Liver (tissue), 9 donors: ENCODE data around the gene LRPAP1. TPM values are rescaled to one million over a fixed set of nuclear protein-coding genes. Genes with fewer than 3 reads are reported as not detected.

Experiments used
- DNase-seq: peaks from one replicate; pipeline ENCODE4 v3.0.0-alpha.2; 2017; ENCODE audit warnings: low spot score
- H3K27ac ChIP-seq, 2 donors: one replicate each; pipeline ENCODE4 v1.7.0; 2013; ENCODE audit warnings: inconsistent platforms in 2 of 2, low read length in 2 of 2, control low read depth in 1 of 2, low read depth in 1 of 2, mild to moderate bottlenecking in 1 of 2
- H3K27me3 ChIP-seq, 4 donors: one replicate each; pipeline versions ENCODE4 v1.6.1 to v1.7.0; 2013; ENCODE audit warnings: low read length in 3 of 4, inconsistent platforms in 1 of 4, mild to moderate bottlenecking in 1 of 4, moderate library complexity in 1 of 4; ENCODE audit not compliant: control insufficient read depth in 4 of 4, insufficient read depth in 4 of 4
- H3K36me3 ChIP-seq, 4 donors: one replicate each; pipeline versions ENCODE4 v1.6.1 to v1.7.0; 2013; ENCODE audit warnings: low read length in 3 of 4, mild to moderate bottlenecking in 3 of 4, low read depth in 1 of 4, moderate library complexity in 1 of 4; ENCODE audit not compliant: control insufficient read depth in 4 of 4, insufficient read depth in 3 of 4
- H3K4me1 ChIP-seq, 4 donors: one replicate each; pipeline versions ENCODE4 v1.6.1 to v1.7.0; 2013; ENCODE audit warnings: low read length in 3 of 4, mild to moderate bottlenecking in 3 of 4, moderate library complexity in 1 of 4; ENCODE audit not compliant: control insufficient read depth in 4 of 4, insufficient read depth in 4 of 4
- H3K4me3 ChIP-seq, 3 donors: one replicate each; pipeline versions ENCODE4 v1.6.1 to v1.7.0; 2013; ENCODE audit warnings: low read length in 3 of 3, control low read depth in 1 of 3, low read depth in 1 of 3, mild to moderate bottlenecking in 1 of 3
- H3K9ac ChIP-seq, 2 donors: one replicate each; pipeline ENCODE4 v1.7.0; 2013; ENCODE audit warnings: low read length in 2 of 2, mild to moderate bottlenecking in 2 of 2, moderate library complexity in 2 of 2, control low read depth in 1 of 2, low read depth in 1 of 2
- H3K9me3 ChIP-seq, 4 donors: one replicate each; pipeline versions ENCODE4 v1.6.1 to v1.7.0; 2013; ENCODE audit warnings: low read length in 3 of 4; ENCODE audit not compliant: control insufficient read depth in 4 of 4
- ATF3 ChIP-seq: IDR thresholded peaks from 2 replicates; pipeline ENCODE4 v1.6.1; 2016; ENCODE audit warnings: antibody characterized with exemption
- CTCF ChIP-seq: fragments of 150-350 bp; IDR thresholded peaks from 2 replicates; pipeline ENCODE4 v1.5.1; 2017; ENCODE audit warnings: improper control_type of control experiment, low read depth, low read length; ENCODE audit not compliant: missing input control
- EGR1 ChIP-seq, 2 donors: IDR thresholded peaks; 2 replicates each; pipeline ENCODE4 v1.6.1; 2016 to 2018; ENCODE audit warnings: antibody characterized with exemption in 2 of 2, low read depth in 2 of 2
- FOXA1 ChIP-seq: IDR thresholded peaks from 2 replicates; pipeline ENCODE4 v1.6.1; 2016; ENCODE audit warnings: antibody characterized with exemption
- FOXA2 ChIP-seq: IDR thresholded peaks from 2 replicates; pipeline ENCODE4 v1.6.1; 2016; ENCODE audit warnings: antibody characterized with exemption
- GABPA ChIP-seq, 2 donors: IDR thresholded peaks in 1 of 2; conservative IDR thresholded peaks in 1 of 2; 2 replicates each; pipeline ENCODE4 v1.6.1; 2016; ENCODE audit warnings: antibody characterized with exemption in 2 of 2, mild to moderate bottlenecking in 1 of 2, moderate library complexity in 1 of 2
- HNF4A ChIP-seq, 2 donors: conservative IDR thresholded peaks; 2 replicates each; pipeline ENCODE4 v1.6.1; 2016; ENCODE audit warnings: antibody characterized with exemption in 2 of 2, mild to moderate bottlenecking in 2 of 2
- NR2F2 ChIP-seq: IDR thresholded peaks from 2 replicates; pipeline ENCODE4 v1.6.1; 2016; ENCODE audit warnings: antibody characterized with exemption
- RAD21 ChIP-seq, 2 donors: IDR thresholded peaks; 2 replicates each; pipeline ENCODE4 v1.6.1; 2016; ENCODE audit warnings: antibody characterized with exemption in 2 of 2, mild to moderate bottlenecking in 2 of 2
- REST ChIP-seq: IDR thresholded peaks from 2 replicates; pipeline ENCODE4 v1.6.1; 2016; ENCODE audit warnings: antibody characterized with exemption, mild to moderate bottlenecking
- RXRA ChIP-seq, 2 donors: IDR thresholded peaks; 2 replicates each; pipeline ENCODE4 v1.6.1; 2017 to 2018; ENCODE audit warnings: antibody characterized with exemption in 2 of 2, mild to moderate bottlenecking in 1 of 2
- SP1 ChIP-seq: IDR thresholded peaks from 2 replicates; pipeline ENCODE4 v1.6.1; 2018; ENCODE audit warnings: antibody characterized with exemption, mild to moderate bottlenecking
- ZBTB33 ChIP-seq: IDR thresholded peaks from 2 replicates; pipeline ENCODE4 v1.6.1; 2016; ENCODE audit warnings: antibody characterized with exemption
- WGBS: extraction: QIAGEN DNeasy Blood & Tissue Kit; methylation state at CpG from one replicate; pipeline ENCODE4 v1.1.7; 2013; 5-methylcytosine and 5-hydroxymethylcytosine counted together
- polyA plus RNA-seq, 2 donors: library from polyadenylated mRNA; stranded (reverse) in 1 of 2; unstranded in 1 of 2; fragments of 200-250 nt in 1 of 2; fragments of >200 nt in 1 of 2; fragmentation: Nextera tagmentation in 1 of 2; extraction: Ambion mirVana in 1 of 2; gene quantifications; one replicate each; pipeline versions ENCODE4 v1.2.1 to v1.2.3, GENCODE V29; 2013 to 2015
- total RNA-seq, 2 donors: library from RNA; depleted of rRNA; stranded (reverse); fragments of >200 nt; gene quantifications; one replicate each; pipeline ENCODE4 v1.2.3, GENCODE V29; 2014
- donor health status: healthy.
- donor health status: healthy.
- donor health status: healthy.
- donor health status: healthy.
- donor health status: healthy.

Gene LRPAP1
- total and polyA plus RNA-seq, 4 donors = 46.1 to 134 (median 108) TPM

GRCh38 chr4:3472411-3473141, 59.6 kb downstream of the LRPAP1 start (continued):
- TF ChIP-seq REST (no peak), SP1 (no peak), RAD21 (IDR thresholded peaks at IDR 0.05) (no peak), RXRA (IDR thresholded peaks at IDR 0.05) (no peak), ATF3 (no peak)

- no peaks in the 10 kb centered on the region for H3K9me3 ChIP-seq
- no peak overlapping the region for H3K9ac ChIP-seq
- no peaks in the 10 kb centered on the region for H3K36me3 ChIP-seq
- H3K4me1 ChIP-seq = no peaks in the 10 kb centered on the region
- WGBS = 86% methylated on average over 15 of the region's 15 CpGs
- no peak for TF ChIP-seq HNF4A (conservative IDR thresholded peaks at IDR 0.05)
- TF ChIP-seq GABPA (IDR thresholded peaks at IDR 0.05 in 1 of 2, conservative IDR thresholded peaks at IDR 0.05 in 1 of 2) = no peak
- H3K4me3 ChIP-seq = no peak overlapping the region
- H3K27ac ChIP-seq = no peak overlapping the region
- DNase-seq = no peak
- no peaks in the 10 kb centered on the region for H3K27me3 ChIP-seq
Measured at GRCh38 chr4:3471886-3472285, 60.3 kb downstream of the LRPAP1 start.

GRCh38 chr4:3471098-3471760, 61.0 kb downstream of the LRPAP1 start:
- WGBS = 96% methylated on average over 23 of the region's 23 CpGs
- H3K4me3 ChIP-seq = no peak overlapping the region

More at GRCh38 chr4:3471098-3471760, 61.0 kb downstream of the LRPAP1 start:
- no peak overlapping the region for H3K9ac ChIP-seq
- no peak overlapping the region for H3K27ac ChIP-seq
- H3K27me3 ChIP-seq = no peaks in the 10 kb centered on the region
- H3K9me3 ChIP-seq = no peaks in the 10 kb centered on the region
- no peaks in the 10 kb centered on the region for H3K4me1 ChIP-seq
- no peaks in the 10 kb centered on the region for H3K36me3 ChIP-seq
- TF ChIP-seq EGR1 (IDR thresholded peaks at IDR 0.05; ENCODE audit: low read depth in 2 of 2) = no peak
- no peak for TF ChIP-seq GABPA (IDR thresholded peaks at IDR 0.05 in 1 of 2, conservative IDR thresholded peaks at IDR 0.05 in 1 of 2)
- TF ChIP-seq RXRA (IDR thresholded peaks at IDR 0.05) = no peak
- TF ChIP-seq CTCF = no peak
- no peak for TF ChIP-seq FOXA2
- TF ChIP-seq NR2F2 = no peak
- no peak for TF ChIP-seq FOXA1
- TF ChIP-seq ZBTB33 = no peak
- TF ChIP-seq REST = no peak
- no peak for DNase-seq
